HCT116 (cell line): ENCODE data around the gene IPO7. TPM values are rescaled to one million over a fixed set of nuclear protein-coding genes. Genes with fewer than 3 reads are reported as not detected.

Experiments used
- CBX3 ChIP-seq: IDR thresholded peaks from 2 replicates; pipeline ENCODE4 v1.6.1; 2012; ENCODE audit warnings: low read depth
- EGR1 ChIP-seq: IDR thresholded peaks from 2 replicates; pipeline ENCODE4 v1.6.1; 2012; ENCODE audit warnings: low read depth
- EZH2 ChIP-seq: fragments of 200-600 bp; sonication (generic); IDR thresholded peaks from 2 replicates; pipeline ENCODE4 v1.6.1; 2017; ENCODE audit warnings: antibody characterized with exemption, mixed run types
- EZH2phosphoT487 ChIP-seq: fragments of 200-600 bp; IDR thresholded peaks from 2 replicates; pipeline ENCODE4 v1.6.1; 2018; ENCODE audit warnings: antibody characterized with exemption, borderline replicate concordance
- FOSL1 ChIP-seq: IDR thresholded peaks from 2 replicates; pipeline ENCODE4 v1.6.1; 2012; ENCODE audit warnings: low read depth
- JUND ChIP-seq: IDR thresholded peaks from 2 replicates; pipeline ENCODE4 v1.6.1; 2012
- MAX ChIP-seq: IDR thresholded peaks from 2 replicates; pipeline ENCODE4 v1.6.1; 2012
- POLR2A ChIP-seq: IDR thresholded peaks from 2 replicates; pipeline ENCODE4 v1.7.0; 2011; ENCODE audit warnings: borderline replicate concordance; ENCODE audit not compliant: insufficient read depth, insufficient read length; ENCODE audit errors: extremely low read depth
- TCF7L2 ChIP-seq: IDR thresholded peaks from 2 replicates; pipeline ENCODE4 v1.7.0; 2011; ENCODE audit warnings: borderline replicate concordance, inconsistent platforms; ENCODE audit not compliant: insufficient read depth, insufficient read length; ENCODE audit errors: extremely low read depth
- ZNF274 ChIP-seq: fragments of 200-500 bp; sonication (Bioruptor generic); IDR thresholded peaks from 2 replicates; pipeline ENCODE4 v1.6.1; 2014; ENCODE audit warnings: mild to moderate bottlenecking, low read depth, low read length, inconsistent platforms
- total RNA-seq: library from RNA; stranded (reverse); gene quantifications from one replicate; pipeline ENCODE4 v1.2.1, GENCODE V29; 2021; ENCODE audit not compliant: unreplicated experiment
- TF ChIP-seq, protein P1 (sequence below): IDR thresholded peaks from 2 replicates; pipeline ENCODE4 v1.6.1; 2012; ENCODE audit warnings: low read depth
- TF ChIP-seq, protein P2 (sequence below): IDR thresholded peaks from 2 replicates; pipeline ENCODE4 v1.6.1; 2012

Gene IPO7
- total RNA-seq, 1 experiment from 2014 or later: 186 TPM

DNA sequence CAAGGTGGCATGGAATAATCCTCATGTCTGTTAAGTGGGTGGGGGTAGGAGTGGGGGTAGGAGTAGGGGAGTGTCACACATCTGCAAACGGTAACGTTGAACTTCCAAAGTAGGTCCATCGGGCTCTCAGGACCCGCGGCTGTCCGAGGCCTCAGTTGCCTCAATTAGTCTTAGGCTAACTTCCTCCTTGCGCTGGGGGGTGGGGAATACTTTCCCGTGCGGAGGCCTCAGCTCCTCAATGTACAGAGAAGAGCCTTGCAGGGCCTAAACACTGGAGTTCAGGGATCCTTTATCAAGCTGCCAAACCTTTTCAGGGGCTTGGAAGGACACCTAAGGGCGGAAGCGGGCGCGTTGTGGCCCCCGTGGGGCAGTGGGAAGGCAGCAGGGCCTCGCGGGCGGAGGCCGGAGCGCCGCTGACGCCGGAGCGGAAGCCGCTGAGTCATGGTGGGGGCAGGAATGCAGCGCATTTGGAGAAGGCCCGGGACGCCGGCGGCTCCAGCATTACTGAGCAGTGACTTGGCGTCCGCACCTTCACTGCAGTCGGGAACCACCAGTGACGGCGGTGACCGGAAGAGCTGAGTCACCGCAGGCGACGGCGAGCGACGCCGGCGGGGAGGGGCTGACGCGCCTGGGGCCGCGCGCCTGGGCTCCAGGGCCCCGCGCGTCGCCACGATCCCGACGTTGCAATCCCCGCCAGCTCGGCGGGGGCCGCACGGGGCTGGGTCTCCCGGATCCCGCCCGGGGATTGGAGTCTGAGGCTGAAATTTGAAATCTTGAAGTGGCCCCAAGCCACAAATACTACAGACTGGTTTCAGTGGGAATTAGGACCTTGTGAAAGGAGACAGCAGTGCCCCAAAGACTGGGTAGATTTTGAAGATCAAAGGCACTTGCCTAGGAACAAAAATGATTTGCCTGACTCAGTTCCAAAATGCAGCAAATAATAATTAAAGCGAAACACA lies 20.2 kb upstream of the IPO7 start (continued):
- TF ChIP-seq MAX (peak; percentile 83), EGR1 (peak; percentile 49), TCF7L2 (peak; percentile 66), POLR2A (peak; percentile 8), EZH2 (no peak), ZNF274 (no peak), FOSL1 (peak; percentile 96), CBX3 (peak; percentile 95), EZH2phosphoT487 (no peak), JUND (peak; percentile 97)
- TF ChIP-seq, protein P1, sequence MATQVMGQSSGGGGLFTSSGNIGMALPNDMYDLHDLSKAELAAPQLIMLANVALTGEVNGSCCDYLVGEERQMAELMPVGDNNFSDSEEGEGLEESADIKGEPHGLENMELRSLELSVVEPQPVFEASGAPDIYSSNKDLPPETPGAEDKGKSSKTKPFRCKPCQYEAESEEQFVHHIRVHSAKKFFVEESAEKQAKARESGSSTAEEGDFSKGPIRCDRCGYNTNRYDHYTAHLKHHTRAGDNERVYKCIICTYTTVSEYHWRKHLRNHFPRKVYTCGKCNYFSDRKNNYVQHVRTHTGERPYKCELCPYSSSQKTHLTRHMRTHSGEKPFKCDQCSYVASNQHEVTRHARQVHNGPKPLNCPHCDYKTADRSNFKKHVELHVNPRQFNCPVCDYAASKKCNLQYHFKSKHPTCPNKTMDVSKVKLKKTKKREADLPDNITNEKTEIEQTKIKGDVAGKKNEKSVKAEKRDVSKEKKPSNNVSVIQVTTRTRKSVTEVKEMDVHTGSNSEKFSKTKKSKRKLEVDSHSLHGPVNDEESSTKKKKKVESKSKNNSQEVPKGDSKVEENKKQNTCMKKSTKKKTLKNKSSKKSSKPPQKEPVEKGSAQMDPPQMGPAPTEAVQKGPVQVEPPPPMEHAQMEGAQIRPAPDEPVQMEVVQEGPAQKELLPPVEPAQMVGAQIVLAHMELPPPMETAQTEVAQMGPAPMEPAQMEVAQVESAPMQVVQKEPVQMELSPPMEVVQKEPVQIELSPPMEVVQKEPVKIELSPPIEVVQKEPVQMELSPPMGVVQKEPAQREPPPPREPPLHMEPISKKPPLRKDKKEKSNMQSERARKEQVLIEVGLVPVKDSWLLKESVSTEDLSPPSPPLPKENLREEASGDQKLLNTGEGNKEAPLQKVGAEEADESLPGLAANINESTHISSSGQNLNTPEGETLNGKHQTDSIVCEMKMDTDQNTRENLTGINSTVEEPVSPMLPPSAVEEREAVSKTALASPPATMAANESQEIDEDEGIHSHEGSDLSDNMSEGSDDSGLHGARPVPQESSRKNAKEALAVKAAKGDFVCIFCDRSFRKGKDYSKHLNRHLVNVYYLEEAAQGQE: no peak
- TF ChIP-seq, protein P2, sequence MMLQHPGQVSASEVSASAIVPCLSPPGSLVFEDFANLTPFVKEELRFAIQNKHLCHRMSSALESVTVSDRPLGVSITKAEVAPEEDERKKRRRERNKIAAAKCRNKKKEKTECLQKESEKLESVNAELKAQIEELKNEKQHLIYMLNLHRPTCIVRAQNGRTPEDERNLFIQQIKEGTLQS: no peak; the same call in 1 of the 2 replicates
